ENCODE results near the gene FRAS1. TPM values are rescaled to one million over a fixed set of nuclear protein-coding genes. Genes with fewer than 3 reads are reported as not detected.

FRAS1 gene
- total and polyA plus RNA-seq, 2 donors (not counting 1 experiment from before 2014, with no cell fraction given), result 0.03 to 0.12 TPM

DNA sequence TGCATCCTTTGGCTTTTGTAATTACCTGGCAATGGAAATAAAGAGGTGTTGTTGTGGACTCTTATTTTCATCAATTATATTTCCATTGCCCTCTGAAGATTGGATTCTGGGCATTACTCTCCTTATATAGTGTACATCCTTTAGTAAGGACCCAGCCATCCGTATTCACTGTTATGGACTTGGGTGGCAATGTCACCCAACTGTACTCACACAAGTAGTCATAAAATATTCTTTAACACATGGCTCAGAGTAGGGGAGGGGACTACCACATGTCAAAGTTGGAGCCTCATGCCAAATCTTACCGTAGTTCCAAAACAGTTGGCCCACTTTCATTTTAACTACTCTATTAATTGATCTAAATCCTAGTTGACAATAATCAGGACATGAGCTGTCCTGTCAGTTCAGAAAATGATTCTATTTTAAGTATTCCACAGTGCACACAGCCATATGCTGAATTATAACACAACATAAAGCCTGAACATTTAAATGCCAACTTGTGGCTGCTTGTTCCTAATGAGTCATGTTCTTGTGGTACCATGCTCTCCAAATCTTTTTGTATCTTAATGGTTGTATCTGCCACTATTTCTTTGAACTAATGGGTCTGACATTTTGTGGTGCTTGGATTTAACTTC lies 4.9 kb downstream of the FRAS1 start:
- H3K4me1 ChIP-seq (ENCODE audit: control insufficient read depth in 2 of 2, insufficient read depth in 2 of 2, low read length in 2 of 2), result peaks cover 20 to 24% of the 10 kb centered on the region in 2 donors
- peaks cover 0 to 12% (median 0%) of the 10 kb centered on the region in 3 donors for H3K9me3 ChIP-seq (ENCODE audit: control extremely low read depth in 1 of 3, control insufficient read depth in 2 of 3, insufficient read depth in 1 of 3, low read length in 2 of 3)
- H3K27ac Mint-ChIP-seq, result no peak overlapping the region
- no CpG with 5 or more reads among the region's 2 CpGs for WGBS (ENCODE audit: insufficient coverage)
- H3K79me2 ChIP-seq (ENCODE audit: control insufficient read depth, insufficient read depth, low read length), result no peaks in the 10 kb centered on the region
- H2AFZ ChIP-seq (ENCODE audit: insufficient read depth, low read depth, low read length, poor library complexity, severe bottlenecking), result no peak overlapping the region
- H3K9me3 Mint-ChIP-seq (ENCODE audit: insufficient read depth), result no peaks in the 10 kb centered on the region
- POLR2A ChIA-PET, result no interaction called here
- peaks cover 18% of the 10 kb centered on the region for H3K4me1 Mint-ChIP-seq
- CTCF ChIA-PET, result no interaction called here
- peaks cover 0 to 49% (median 34%) of the 10 kb centered on the region in 4 experiments for H3K27me3 ChIP-seq (replicated peaks in 1 of 4; ENCODE audit: control extremely low read depth in 1 of 4, control insufficient read depth in 3 of 4, insufficient read depth in 4 of 4, low read length in 3 of 4)
- H3K27ac ChIP-seq (ENCODE audit: low read length in 2 of 2), result no peak overlapping the region
- H3K9ac ChIP-seq (ENCODE audit: low read length), result no peak overlapping the region
- H3K4me2 ChIP-seq (replicated peaks; ENCODE audit: low read depth, low read length, poor library complexity, severe bottlenecking), result no peak overlapping the region
- no peaks in the 10 kb centered on the region for H4K20me1 ChIP-seq (ENCODE audit: control insufficient read depth, insufficient read depth, low read length, poor library complexity, severe bottlenecking)
- ATAC-seq (ENCODE audit: low read depth), result no peak
- H3K4me3 Mint-ChIP-seq, result no peak overlapping the region
- H3K4me3 ChIP-seq (ENCODE audit: control extremely low read depth in 1 of 5, extremely low read depth in 1 of 5, insufficient read depth in 1 of 5, low read depth in 2 of 5, low read length in 4 of 5), result no peak overlapping the region
- intact Hi-C loops (cut with micrococcal nuclease), result no loop called here
- H3K27me3 Mint-ChIP-seq, result peaks cover 50% of the 10 kb centered on the region
- no peaks in the 10 kb centered on the region for H3K36me3 ChIP-seq (replicated peaks in 1 of 2; ENCODE audit: control extremely low read depth in 1 of 2, control insufficient read depth in 1 of 2, extremely low read depth in 1 of 2, insufficient read depth in 2 of 2, low read length in 1 of 2)
- TF ChIP-seq EZH2 (IDR thresholded peaks at IDR 0.05; ENCODE audit: borderline replicate concordance, insufficient read depth, low read depth, low read length, poor library complexity, severe bottlenecking) (no peak), CTCF (IDR thresholded peaks at IDR 0.05) (no peak)
- no peak for DNase-seq

DNA sequence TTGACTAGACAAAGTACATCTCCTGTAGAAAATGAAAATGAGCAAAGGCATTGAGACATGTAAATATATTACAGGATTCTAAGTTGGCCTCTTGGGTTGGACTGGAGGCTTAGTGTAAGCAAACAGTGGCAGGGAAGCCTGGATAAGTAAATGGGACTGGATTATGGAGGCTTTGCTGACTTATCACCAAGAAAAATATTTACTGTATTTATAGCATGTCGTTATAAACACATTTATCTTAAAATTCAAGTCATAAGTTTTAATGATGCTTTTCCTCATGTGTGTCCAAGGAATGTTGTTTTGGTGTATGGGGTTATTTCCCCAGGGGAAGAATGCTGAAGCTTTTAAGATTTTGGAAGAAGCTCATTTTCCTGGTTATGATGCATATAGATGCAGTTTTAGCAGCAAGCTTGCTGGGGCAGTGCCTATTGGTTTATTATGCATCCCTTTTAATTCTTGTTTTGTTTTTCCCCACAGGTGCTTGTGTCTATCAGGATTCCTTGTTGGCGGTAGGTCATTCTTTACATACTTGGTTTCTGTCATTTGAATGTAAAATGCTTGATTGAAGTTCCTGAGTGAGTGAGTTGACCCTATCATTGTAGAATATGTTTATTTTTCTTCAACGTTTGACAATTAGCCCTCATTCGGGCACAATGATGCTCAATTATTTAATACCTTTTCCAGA lies 8.5 kb downstream of the FRAS1 start:
- Histone ChIP-seq H3K4me3 (ENCODE audit: control extremely low read depth in 1 of 5, extremely low read depth in 1 of 5, insufficient read depth in 1 of 5, low read depth in 2 of 5, low read length in 4 of 5) (no peak overlapping the region), H3K9me3 (ENCODE audit: control extremely low read depth in 1 of 3, control insufficient read depth in 2 of 3, insufficient read depth in 1 of 3, low read length in 2 of 3) (no peaks in the 10 kb centered on the region), H3K27me3 (replicated peaks in 1 of 4; ENCODE audit: control extremely low read depth in 1 of 4, control insufficient read depth in 3 of 4, insufficient read depth in 4 of 4, low read length in 3 of 4) (peaks cover 0 to 29% (median 15%) of the 10 kb centered on the region in 4 experiments), H3K4me1 (ENCODE audit: control insufficient read depth in 2 of 2, insufficient read depth in 2 of 2, low read length in 2 of 2) (no peaks in the 10 kb centered on the region), H3K36me3 (replicated peaks in 1 of 2; ENCODE audit: control extremely low read depth in 1 of 2, control insufficient read depth in 1 of 2, extremely low read depth in 1 of 2, insufficient read depth in 2 of 2, low read length in 1 of 2) (no peaks in the 10 kb centered on the region), H4K20me1 (ENCODE audit: control insufficient read depth, insufficient read depth, low read length, poor library complexity, severe bottlenecking) (no peaks in the 10 kb centered on the region), H3K9ac (ENCODE audit: low read length) (no peak overlapping the region), H3K79me2 (ENCODE audit: control insufficient read depth, insufficient read depth, low read length) (no peaks in the 10 kb centered on the region), H3K27ac (ENCODE audit: low read length in 2 of 2) (no peak overlapping the region), H3K4me2 (replicated peaks; ENCODE audit: low read depth, low read length, poor library complexity, severe bottlenecking) (no peak overlapping the region), H2AFZ (ENCODE audit: insufficient read depth, low read depth, low read length, poor library complexity, severe bottlenecking) (no peak overlapping the region)
- no CpG with 5 or more reads among the region's 4 CpGs for WGBS (ENCODE audit: insufficient coverage)
- Mint-ChIP-seq H3K9me3 (ENCODE audit: insufficient read depth) (no peaks in the 10 kb centered on the region), H3K4me3 (no peak overlapping the region), H3K4me1 (no peaks in the 10 kb centered on the region), H3K27me3 (peaks cover 54% of the 10 kb centered on the region), H3K27ac (no peak overlapping the region)
- ChIA-PET CTCF (no interaction called here), POLR2A (no interaction called here)
- TF ChIP-seq EZH2 (IDR thresholded peaks at IDR 0.05; ENCODE audit: borderline replicate concordance, insufficient read depth, low read depth, low read length, poor library complexity, severe bottlenecking), result no peak
- no peak for TF ChIP-seq CTCF (IDR thresholded peaks at IDR 0.05)
- DNase-seq (no peak), ATAC-seq (ENCODE audit: low read depth) (no peak)
- intact Hi-C loops (cut with micrococcal nuclease), result no loop called here
